HEK293 (cell line): Measurements from ENCODE around the gene TBC1D17.

ENCODE experiments used
- CTCF ChIA-PET: fragments of 350-600 bp; formaldehyde crosslinking; extraction: SDS; loops from one replicate; lab custom pipeline; 2021; ENCODE audit warnings: antibody characterized with exemption; lab: Yijun Ruan, JAX
- POLR2A ChIA-PET: fragments of 300-600 bp; formaldehyde crosslinking; extraction: SDS; loops from one replicate; lab custom pipeline; 2020; ENCODE audit warnings: antibody characterized with exemption, inconsistent platforms; lab: Yijun Ruan, JAX
- H3K27ac ChIP-seq: fragments of 200-500 bp; sonication (Bioruptor generic); 2 replicates; pipeline ENCODE4 v1.5.1; 2014; ENCODE audit warnings: low read depth, low read length, control low read depth, inconsistent platforms; ENCODE audit errors: extremely low read depth
- H3K36me3 ChIP-seq, 2 experiments: fragments of 200-500 bp in 1 of 2; sonication (Bioruptor generic) in 1 of 2; 1 replicate in 1 of 2; 2 replicates in 1 of 2; pipeline ENCODE4 v1.5.1; 2014 to 2017; ENCODE audit warnings: inconsistent platforms in 2 of 2, low read length in 2 of 2; ENCODE audit not compliant: control insufficient read depth in 2 of 2, insufficient read depth in 1 of 2
- H3K4me1 ChIP-seq: fragments of 200-500 bp; sonication (Bioruptor generic); 2 replicates; pipeline ENCODE4 v1.5.1; 2014; ENCODE audit warnings: mild to moderate bottlenecking, low read length, inconsistent platforms; ENCODE audit not compliant: control insufficient read depth, insufficient read depth
- H3K4me3 ChIP-seq: 2 replicates; pipeline ENCODE4 v1.5.1; 2011; ENCODE audit warnings: low read depth, mild to moderate bottlenecking, control low read depth, low read length, moderate library complexity
- H3K9me3 ChIP-seq: fragments of 200-500 bp; sonication (Bioruptor generic); 2 replicates; pipeline ENCODE4 v1.5.1; 2014; ENCODE audit warnings: low read depth, low read length, inconsistent platforms; ENCODE audit not compliant: control insufficient read depth, insufficient read depth
- GFI1B ChIP-seq: fragments of 450-650 bp; formaldehyde crosslinking; IDR thresholded peaks from 2 replicates; pipeline ENCODE4 v1.5.1; 2016; ENCODE audit warnings: missing biosample characterization, missing genetic modification characterization
- GLI2 ChIP-seq: fragments of 450-650 bp; formaldehyde crosslinking; IDR thresholded peaks from 2 replicates; pipeline ENCODE4; 2017; ENCODE audit warnings: missing biosample characterization, missing genetic modification characterization, low read depth, borderline replicate concordance
- GLIS1 ChIP-seq: fragments of 450-650 bp; formaldehyde crosslinking; IDR thresholded peaks from 2 replicates; pipeline ENCODE4 v1.5.1; 2016; ENCODE audit warnings: missing biosample characterization, missing genetic modification characterization
- GLIS2 ChIP-seq: fragments of 450-650 bp; formaldehyde crosslinking; IDR thresholded peaks from 2 replicates; pipeline ENCODE4 v1.5.1; 2016; ENCODE audit warnings: missing biosample characterization, missing genetic modification characterization
- IKZF3 ChIP-seq: fragments of 450-650 bp; IDR thresholded peaks from 2 replicates; pipeline ENCODE4 v1.5.0; 2018; ENCODE audit warnings: missing biosample characterization, mild to moderate bottlenecking, missing genetic modification characterization, moderate library complexity
- KLF7 ChIP-seq: fragments of 450-650 bp; formaldehyde crosslinking; IDR thresholded peaks from 2 replicates; pipeline ENCODE4 v1.5.1; 2016; ENCODE audit warnings: missing biosample characterization, missing genetic modification characterization, borderline replicate concordance
- KLF9 ChIP-seq: fragments of 450-650 bp; formaldehyde crosslinking; IDR thresholded peaks from 2 replicates; pipeline ENCODE4 v1.5.1; 2016; ENCODE audit warnings: missing biosample characterization, missing genetic modification characterization, low read depth
- PRDM10 ChIP-seq: fragments of 450-650 bp; formaldehyde crosslinking; IDR thresholded peaks from 2 replicates; pipeline ENCODE4 v1.5.1; 2016; ENCODE audit warnings: missing biosample characterization, missing genetic modification characterization
- ZBTB6 ChIP-seq: fragments of 450-650 bp; formaldehyde crosslinking; IDR thresholded peaks from 2 replicates; pipeline ENCODE4 v1.5.1; 2017; ENCODE audit warnings: missing biosample characterization, missing genetic modification characterization
- ZBTB7A ChIP-seq: fragments of 450-650 bp; formaldehyde crosslinking; IDR thresholded peaks from 2 replicates; pipeline ENCODE4 v1.5.1; 2016; ENCODE audit warnings: low read depth, missing biosample characterization, missing genetic modification characterization
- ZIC2 ChIP-seq: fragments of 450-650 bp; formaldehyde crosslinking; IDR thresholded peaks from 2 replicates; pipeline ENCODE4 v1.5.1; 2016; ENCODE audit warnings: missing biosample characterization, missing genetic modification characterization
- ZNF112 ChIP-seq: fragments of 450-650 bp; formaldehyde crosslinking; IDR thresholded peaks from 2 replicates; pipeline ENCODE4 v1.5.0; 2017; ENCODE audit warnings: missing biosample characterization, missing genetic modification characterization
- ZNF114 ChIP-seq: fragments of 450-650 bp; formaldehyde crosslinking; IDR thresholded peaks from 2 replicates; pipeline ENCODE4 v1.5.0; 2017; ENCODE audit warnings: missing biosample characterization, missing genetic modification characterization
- ZNF121 ChIP-seq: fragments of 450-650 bp; formaldehyde crosslinking; IDR thresholded peaks from 2 replicates; pipeline ENCODE4 v1.5.1; 2016; ENCODE audit warnings: missing biosample characterization, missing genetic modification characterization
- ZNF302 ChIP-seq: fragments of 450-650 bp; formaldehyde crosslinking; IDR thresholded peaks from 2 replicates; pipeline ENCODE4 v1.5.1; 2016; ENCODE audit warnings: missing biosample characterization, missing genetic modification characterization, low read depth
- ZNF423 ChIP-seq: fragments of 450-650 bp; formaldehyde crosslinking; IDR thresholded peaks from 2 replicates; pipeline ENCODE4 v1.5.1; 2016; ENCODE audit warnings: missing biosample characterization, missing genetic modification characterization
- ZNF530 ChIP-seq: fragments of 450-650 bp; formaldehyde crosslinking; IDR thresholded peaks from 2 replicates; pipeline ENCODE4 v1.5.1; 2016; ENCODE audit warnings: low read depth, missing biosample characterization, missing genetic modification characterization
- ZNF548 ChIP-seq: fragments of 450-650 bp; formaldehyde crosslinking; IDR thresholded peaks from 2 replicates; pipeline ENCODE4 v1.5.1; 2016; ENCODE audit warnings: missing biosample characterization, missing genetic modification characterization
- ZNF600 ChIP-seq: fragments of 450-650 bp; formaldehyde crosslinking; IDR thresholded peaks from 2 replicates; pipeline ENCODE4 v1.5.1; 2016; ENCODE audit warnings: missing biosample characterization, missing genetic modification characterization
- ZNF623 ChIP-seq: fragments of 450-650 bp; formaldehyde crosslinking; IDR thresholded peaks from 2 replicates; pipeline ENCODE4 v1.5.1; 2016; ENCODE audit warnings: missing biosample characterization, missing genetic modification characterization
- ZNF624 ChIP-seq: fragments of 450-650 bp; formaldehyde crosslinking; IDR thresholded peaks from 2 replicates; pipeline ENCODE4 v1.5.1; 2017; ENCODE audit warnings: missing biosample characterization, missing genetic modification characterization
- ZNF791 ChIP-seq: fragments of 450-650 bp; formaldehyde crosslinking; IDR thresholded peaks from 2 replicates; pipeline ENCODE4 v1.5.1; 2016; ENCODE audit warnings: missing biosample characterization, missing genetic modification characterization
- ZSCAN30 ChIP-seq: fragments of 450-650 bp; IDR thresholded peaks from 2 replicates; pipeline ENCODE4 v1.5.1; 2018; ENCODE audit warnings: missing biosample characterization, mild to moderate bottlenecking, missing genetic modification characterization, moderate library complexity
- TF ChIP-seq, protein P1 (sequence below): fragments of 450-650 bp; formaldehyde crosslinking; IDR thresholded peaks from 2 replicates; pipeline ENCODE4 v1.5.1; 2017; ENCODE audit warnings: missing biosample characterization, missing genetic modification characterization
- TF ChIP-seq, protein P2 (sequence below): fragments of 450-650 bp; formaldehyde crosslinking; IDR thresholded peaks from 2 replicates; pipeline ENCODE4 v1.5.1; 2016; ENCODE audit warnings: missing biosample characterization, missing genetic modification characterization

Gene TBC1D17

DNA sequence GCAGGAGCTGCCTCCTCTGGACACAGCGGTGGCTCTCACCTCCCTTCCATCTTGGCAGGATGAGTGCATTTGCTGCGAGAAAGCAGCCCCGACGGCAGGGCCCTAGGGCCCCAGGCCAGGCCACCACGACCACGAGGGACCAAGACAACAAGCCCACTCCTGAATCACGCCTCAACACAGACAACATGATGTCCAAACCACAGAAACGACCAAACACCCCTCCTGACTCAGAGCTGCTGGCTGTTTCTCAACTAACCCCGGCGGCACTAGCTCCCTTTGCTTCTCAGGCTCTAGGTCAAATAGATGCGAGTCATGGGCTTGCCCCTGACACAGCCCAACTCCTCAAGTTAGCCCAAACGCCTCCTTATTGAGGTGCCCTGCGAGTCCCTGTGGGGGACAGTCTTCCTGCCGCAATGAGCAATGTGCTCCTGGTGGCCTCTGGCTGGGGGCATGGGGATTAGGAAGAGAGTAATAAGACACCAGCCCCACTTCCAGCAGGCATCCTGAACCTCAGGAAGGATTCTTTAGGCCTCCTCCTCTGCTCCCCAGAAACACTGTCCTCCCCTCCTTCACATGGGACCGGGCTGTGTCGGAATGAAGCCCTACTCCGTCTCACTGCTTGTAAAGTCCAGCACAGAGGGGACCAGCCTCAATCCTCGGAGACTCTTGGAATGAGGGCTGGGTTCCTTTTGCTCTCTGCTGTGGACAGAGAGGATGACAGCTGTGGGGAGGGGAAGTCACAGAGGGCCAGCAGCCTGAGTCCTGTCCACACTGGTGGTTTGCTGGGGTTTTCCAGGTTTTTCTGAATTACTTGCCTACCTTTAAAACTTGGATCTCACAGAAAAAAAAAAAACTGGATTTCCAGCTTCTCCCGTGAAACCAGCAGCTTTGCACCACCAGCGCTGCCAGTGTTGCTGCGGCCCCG lies 44.6 kb downstream of the TBC1D17 start:
- Histone ChIP-seq H3K4me1 (no peaks in the 10 kb centered on the region; the same call in 1 of the 2 replicates), H3K4me3 (no peak overlapping the region), H3K27ac (peak overlapping the region; percentile 10; the same call in 1 of the 2 replicates), H3K36me3 (peaks cover 54 to 87% of the 10 kb centered on the region in 2 experiments), H3K9me3 (no peaks in the 10 kb centered on the region)
- CTCF ChIA-PET = interaction anchor here (1.1 kb wide), 1 partner anchor 53 kb away, joined by 3 read pairs; no protein-coding TSS in a partner anchor
- POLR2A ChIA-PET = interaction anchor here (0.5 to 1.8 kb wide), 8 partner anchors 7 to 34 kb away, joined by 3 to 6 read pairs (median 4); partner anchors contain the start of genes ATF5 and NUP62
- no peak for TF ChIP-seq ZNF624 (tag by site-specific recombination)
- TF ChIP-seq, protein P1, sequence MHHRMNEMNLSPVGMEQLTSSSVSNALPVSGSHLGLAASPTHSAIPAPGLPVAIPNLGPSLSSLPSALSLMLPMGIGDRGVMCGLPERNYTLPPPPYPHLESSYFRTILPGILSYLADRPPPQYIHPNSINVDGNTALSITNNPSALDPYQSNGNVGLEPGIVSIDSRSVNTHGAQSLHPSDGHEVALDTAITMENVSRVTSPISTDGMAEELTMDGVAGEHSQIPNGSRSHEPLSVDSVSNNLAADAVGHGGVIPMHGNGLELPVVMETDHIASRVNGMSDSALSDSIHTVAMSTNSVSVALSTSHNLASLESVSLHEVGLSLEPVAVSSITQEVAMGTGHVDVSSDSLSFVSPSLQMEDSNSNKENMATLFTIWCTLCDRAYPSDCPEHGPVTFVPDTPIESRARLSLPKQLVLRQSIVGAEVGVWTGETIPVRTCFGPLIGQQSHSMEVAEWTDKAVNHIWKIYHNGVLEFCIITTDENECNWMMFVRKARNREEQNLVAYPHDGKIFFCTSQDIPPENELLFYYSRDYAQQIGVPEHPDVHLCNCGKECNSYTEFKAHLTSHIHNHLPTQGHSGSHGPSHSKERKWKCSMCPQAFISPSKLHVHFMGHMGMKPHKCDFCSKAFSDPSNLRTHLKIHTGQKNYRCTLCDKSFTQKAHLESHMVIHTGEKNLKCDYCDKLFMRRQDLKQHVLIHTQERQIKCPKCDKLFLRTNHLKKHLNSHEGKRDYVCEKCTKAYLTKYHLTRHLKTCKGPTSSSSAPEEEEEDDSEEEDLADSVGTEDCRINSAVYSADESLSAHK = no peak
- no peak for TF ChIP-seq ZNF548
- TF ChIP-seq IKZF3 (tag by site-specific recombination) = 0 out of 2 replicates have a peak, but pooled peaks have one; percentile 25
- no peak for TF ChIP-seq ZNF121 (tag by site-specific recombination)
- TF ChIP-seq GLIS2 (tag by site-specific recombination) = 0 out of 2 replicates have a peak, but pooled peaks have one; percentile 1
- no peak for TF ChIP-seq ZNF114 (tag by site-specific recombination)
- no peak for TF ChIP-seq ZNF791
- TF ChIP-seq ZNF302 = no peak
- TF ChIP-seq ZIC2 (tag by site-specific recombination) = peak; percentile 14; the same call in 1 of the 2 replicates
- TF ChIP-seq ZNF600 = peak; percentile 93
- no peak for TF ChIP-seq PRDM10
- peak; percentile 69 for TF ChIP-seq GLIS1 (tag by site-specific recombination)

DNA sequence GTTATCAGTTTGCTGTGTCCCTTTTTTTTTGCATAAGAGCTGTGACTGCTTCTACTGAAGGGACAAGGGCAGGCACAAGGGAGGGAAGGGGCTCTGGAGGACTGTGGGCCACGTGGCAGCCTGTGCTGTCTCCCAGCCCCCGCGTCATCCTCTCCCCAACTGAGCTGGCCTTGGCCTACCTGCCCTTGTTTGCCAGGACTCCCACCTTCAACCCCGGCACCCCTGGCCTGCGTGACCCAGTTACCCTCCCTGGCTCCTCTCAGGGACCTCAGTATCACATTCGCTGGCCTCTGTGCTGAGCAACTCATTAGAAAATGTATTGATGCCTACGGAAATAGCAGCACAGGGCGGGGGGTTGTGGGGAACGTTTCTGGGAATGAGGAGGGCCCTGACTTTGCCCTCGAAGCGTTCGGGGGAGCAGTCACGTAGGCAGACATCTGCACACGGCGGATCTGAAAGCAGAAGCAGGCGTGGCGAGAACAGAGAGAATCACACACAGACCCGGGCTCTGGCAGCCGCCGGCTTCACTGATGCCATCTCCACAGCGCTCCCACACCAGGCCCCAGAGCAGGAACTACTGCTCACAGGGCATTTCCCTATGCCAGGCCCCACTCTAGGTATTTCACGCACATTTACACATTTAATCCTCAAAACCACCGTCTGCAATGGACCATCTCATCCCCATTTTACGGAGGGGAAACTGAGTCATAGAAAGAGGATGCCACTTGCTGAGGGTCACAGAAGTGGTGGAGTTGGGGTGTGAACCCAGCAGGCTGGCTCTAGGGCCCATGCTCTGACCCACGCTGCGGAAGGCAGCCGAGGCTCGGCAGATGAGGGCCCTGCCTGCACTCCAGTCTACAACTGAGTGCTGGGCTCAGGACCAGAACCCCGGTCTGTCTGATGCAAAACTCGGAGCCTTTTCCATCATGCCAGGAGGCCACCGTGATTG lies 45.8 kb downstream of the TBC1D17 start:
- Histone ChIP-seq H3K4me1 (no peaks in the 10 kb centered on the region; the same call in 1 of the 2 replicates), H3K36me3 (peaks cover 46 to 84% of the 10 kb centered on the region in 2 experiments), H3K9me3 (no peaks in the 10 kb centered on the region), H3K4me3 (no peak overlapping the region), H3K27ac (peak overlapping the region; percentile 10)
- ChIA-PET POLR2A (no interaction called here), CTCF (no interaction called here)
- no peak for TF ChIP-seq GLI2 (tag by site-specific recombination)
- no peak for TF ChIP-seq GFI1B (tag by site-specific recombination)
- TF ChIP-seq ZNF530 (tag by site-specific recombination) = no peak
- no peak for TF ChIP-seq ZBTB6 (tag by site-specific recombination)
- no peak for TF ChIP-seq ZSCAN30 (tag by site-specific recombination)
- no peak for TF ChIP-seq KLF7
- no peak for TF ChIP-seq ZBTB7A (tag by site-specific recombination)
- no peak for TF ChIP-seq ZNF112
- TF ChIP-seq ZNF623 (tag by site-specific recombination) = no peak
- TF ChIP-seq, protein P2, sequence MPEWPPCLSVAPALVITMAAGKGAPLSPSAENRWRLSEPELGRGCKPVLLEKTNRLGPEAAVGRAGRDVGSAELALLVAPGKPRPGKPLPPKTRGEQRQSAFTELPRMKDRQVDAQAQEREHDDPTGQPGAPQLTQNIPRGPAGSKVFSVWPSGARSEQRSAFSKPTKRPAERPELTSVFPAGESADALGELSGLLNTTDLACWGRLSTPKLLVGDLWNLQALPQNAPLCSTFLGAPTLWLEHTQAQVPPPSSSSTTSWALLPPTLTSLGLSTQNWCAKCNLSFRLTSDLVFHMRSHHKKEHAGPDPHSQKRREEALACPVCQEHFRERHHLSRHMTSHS (tag by site-specific recombination) = no peak
- no peak for TF ChIP-seq ZNF423 (tag by site-specific recombination)
- TF ChIP-seq KLF9 (tag by site-specific recombination) = no peak
- TF ChIP-seq GLIS1 (tag by site-specific recombination) = no peak
